ENCODE results near the gene ENO1.
"Not testable (repeated sequence)": the region's sequence is repeated elsewhere in the genome, so short reads cannot be mapped to it uniquely, and the experiment has no call there.

The ENO1 gene

GRCh38 chr1:8899046-8899445 lies 20.6 kb upstream of the ENO1 start:
- Histone ChIP-seq H3K36me3 (no peaks in the 10 kb centered on the region), H3K4me3 (ENCODE audit: low read depth, low read length) (no peak overlapping the region)

GRCh38 chr1:8898418-8898817 lies 19.9 kb upstream of the ENO1 start:
- not testable (repeated sequence) for H3K4me1 ChIP-seq

More at GRCh38 chr1:8899046-8899445, 20.6 kb upstream of the ENO1 start:
- TF ChIP-seq, protein P1, sequence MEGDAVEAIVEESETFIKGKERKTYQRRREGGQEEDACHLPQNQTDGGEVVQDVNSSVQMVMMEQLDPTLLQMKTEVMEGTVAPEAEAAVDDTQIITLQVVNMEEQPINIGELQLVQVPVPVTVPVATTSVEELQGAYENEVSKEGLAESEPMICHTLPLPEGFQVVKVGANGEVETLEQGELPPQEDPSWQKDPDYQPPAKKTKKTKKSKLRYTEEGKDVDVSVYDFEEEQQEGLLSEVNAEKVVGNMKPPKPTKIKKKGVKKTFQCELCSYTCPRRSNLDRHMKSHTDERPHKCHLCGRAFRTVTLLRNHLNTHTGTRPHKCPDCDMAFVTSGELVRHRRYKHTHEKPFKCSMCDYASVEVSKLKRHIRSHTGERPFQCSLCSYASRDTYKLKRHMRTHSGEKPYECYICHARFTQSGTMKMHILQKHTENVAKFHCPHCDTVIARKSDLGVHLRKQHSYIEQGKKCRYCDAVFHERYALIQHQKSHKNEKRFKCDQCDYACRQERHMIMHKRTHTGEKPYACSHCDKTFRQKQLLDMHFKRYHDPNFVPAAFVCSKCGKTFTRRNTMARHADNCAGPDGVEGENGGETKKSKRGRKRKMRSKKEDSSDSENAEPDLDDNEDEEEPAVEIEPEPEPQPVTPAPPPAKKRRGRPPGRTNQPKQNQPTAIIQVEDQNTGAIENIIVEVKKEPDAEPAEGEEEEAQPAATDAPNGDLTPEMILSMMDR (IDR thresholded peaks at IDR 0.05; ENCODE audit: low read depth, low read length) = no peak
- no peaks in the 10 kb centered on the region for H3K4me1 ChIP-seq
- no peaks in the 10 kb centered on the region for H3K27me3 ChIP-seq
- H3K9me3 ChIP-seq = no peaks in the 10 kb centered on the region
- no peak for DNase-seq

GRCh38 chr1:8897505-8897904 lies 19.0 kb upstream of the ENO1 start:
- H3K27me3 ChIP-seq; H3K9me3 ChIP-seq; H3K4me1 ChIP-seq; H3K4me3 ChIP-seq (ENCODE audit: low read depth, low read length); DNase-seq; H3K36me3 ChIP-seq: not testable (repeated sequence)

More at GRCh38 chr1:8898418-8898817, 19.9 kb upstream of the ENO1 start:
- not testable (repeated sequence) for H3K27me3 ChIP-seq; DNase-seq; H3K9me3 ChIP-seq; H3K4me3 ChIP-seq (ENCODE audit: low read depth, low read length); H3K36me3 ChIP-seq

GRCh38 chr1:8896775-8897174 lies 18.3 kb upstream of the ENO1 start:
- H3K36me3 ChIP-seq; H3K9me3 ChIP-seq; H3K4me3 ChIP-seq (ENCODE audit: low read depth, low read length); DNase-seq; H3K27me3 ChIP-seq; H3K4me1 ChIP-seq: not testable (repeated sequence)

GRCh38 chr1:8892026-8892425 lies 13.5 kb upstream of the ENO1 start:
- H3K4me1 ChIP-seq = no peaks in the 10 kb centered on the region

DNA sequence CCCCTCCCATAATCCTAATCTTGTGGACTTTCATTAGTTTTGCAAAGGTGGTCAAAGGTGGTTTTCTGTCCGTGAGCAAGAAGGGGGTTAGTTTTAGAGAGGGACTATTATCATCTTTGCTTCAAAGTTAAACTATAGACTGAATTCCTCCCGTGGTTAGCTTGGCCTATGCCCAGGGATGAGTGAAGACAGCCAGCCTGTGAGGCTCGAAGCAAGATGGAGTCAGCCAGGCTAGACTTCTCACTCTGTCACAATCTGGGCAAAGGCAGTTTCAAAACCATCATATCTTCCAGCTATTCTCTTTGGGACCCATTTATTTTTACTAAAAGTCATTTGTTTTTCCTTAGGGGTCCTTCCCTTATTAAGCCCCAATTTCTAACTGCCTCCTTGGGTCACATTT lies 12.9 kb upstream of the ENO1 start:
- Histone ChIP-seq H3K4me1 (no peaks in the 10 kb centered on the region), H3K4me3 (ENCODE audit: low read depth, low read length) (no peak overlapping the region), H3K36me3 (no peaks in the 10 kb centered on the region), H3K27me3 (no peaks in the 10 kb centered on the region), H3K9me3 (no peaks in the 10 kb centered on the region)
- TF ChIP-seq, protein P1 (IDR thresholded peaks at IDR 0.05; ENCODE audit: low read depth, low read length) = no peak
- no peak for DNase-seq

More at GRCh38 chr1:8892026-8892425, 13.5 kb upstream of the ENO1 start:
- Histone ChIP-seq H3K27me3 (no peaks in the 10 kb centered on the region), H3K4me3 (ENCODE audit: low read depth, low read length) (no peak overlapping the region), H3K36me3 (no peaks in the 10 kb centered on the region), H3K9me3 (no peaks in the 10 kb centered on the region)
- DNase-seq = no peak
- TF ChIP-seq, protein P1 (IDR thresholded peaks at IDR 0.05; ENCODE audit: low read depth, low read length) = no peak

DNA sequence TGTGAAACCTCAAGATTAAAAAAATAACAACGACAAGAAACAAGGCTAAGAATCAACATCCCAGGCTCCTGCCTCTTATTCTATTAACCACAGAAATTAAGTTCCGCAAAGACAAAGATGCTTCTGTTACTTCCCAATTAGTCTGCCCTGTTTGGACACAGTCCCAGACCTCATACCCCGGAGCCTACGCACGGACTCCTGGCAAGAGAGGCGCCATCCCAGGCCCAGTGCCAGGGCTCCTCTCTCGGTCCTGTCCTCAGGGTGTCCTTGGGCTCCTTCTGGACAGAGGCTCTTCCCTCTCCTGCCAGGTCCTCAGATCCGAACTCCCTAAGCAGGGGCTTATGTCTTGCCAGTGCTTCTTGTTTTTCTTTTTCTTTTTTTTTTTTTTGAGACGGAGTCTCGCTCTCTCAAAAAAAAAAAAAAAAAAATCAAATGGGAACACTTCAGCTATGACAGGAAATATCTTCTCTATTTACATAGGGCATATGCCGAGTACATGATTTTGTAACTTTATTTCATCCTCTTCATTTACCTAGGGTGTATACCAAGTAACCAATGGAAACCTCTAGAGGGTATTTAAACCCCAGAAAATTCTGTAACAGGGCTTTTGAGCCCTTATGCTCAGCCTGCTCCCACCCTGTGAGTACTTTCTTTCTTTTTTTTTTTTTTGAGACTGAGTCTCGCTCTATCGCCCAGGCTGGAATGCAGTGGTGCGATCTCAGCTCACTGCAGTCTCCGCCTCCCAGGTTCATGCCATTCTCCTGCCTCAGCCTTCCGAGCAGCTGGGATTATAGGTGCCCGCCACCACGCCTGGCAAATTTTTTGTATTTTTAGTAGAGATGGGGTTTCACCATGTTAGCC lies 11.7 kb upstream of the ENO1 start:
- Histone ChIP-seq H3K9me3 (no peaks in the 10 kb centered on the region), H3K4me3 (ENCODE audit: low read depth, low read length) (no peak overlapping the region), H3K27me3 (no peaks in the 10 kb centered on the region), H3K36me3 (no peaks in the 10 kb centered on the region), H3K4me1 (no peaks in the 10 kb centered on the region)
- TF ChIP-seq, protein P1 (IDR thresholded peaks at IDR 0.05; ENCODE audit: low read depth, low read length) = no peak
- peak; percentile 76 for DNase-seq
